WTC11 (cell line): Measurements from ENCODE around the gene ODAD4.

Experiments
- CREM ChIP-seq: sonication (generic); formaldehyde crosslinking; IDR thresholded peaks from 2 replicates; pipeline ENCODE4 v1.8.1; 2022; ENCODE audit warnings: mild to moderate bottlenecking, missing genetic modification reagents, moderate library complexity
- FOXJ3 ChIP-seq: sonication (generic); formaldehyde crosslinking; IDR thresholded peaks from 2 replicates; pipeline ENCODE4 v1.9.0; 2021; ENCODE audit warnings: missing genetic modification reagents, mild to moderate bottlenecking, borderline replicate concordance
- FOXK1 ChIP-seq: sonication (generic); formaldehyde crosslinking; IDR thresholded peaks from 2 replicates; pipeline ENCODE4 v1.8.0; 2022; ENCODE audit warnings: mild to moderate bottlenecking, moderate library complexity, missing genetic modification reagents
- HMGXB4 ChIP-seq: sonication (generic); formaldehyde crosslinking; IDR thresholded peaks from 2 replicates; pipeline ENCODE4 v1.8.1; 2023; ENCODE audit warnings: mild to moderate bottlenecking, moderate library complexity, missing genetic modification reagents
- ZNF219 ChIP-seq: sonication (generic); formaldehyde crosslinking; IDR thresholded peaks from 2 replicates; pipeline ENCODE4 v1.8.0; 2023; ENCODE audit warnings: missing genetic modification reagents, mild to moderate bottlenecking, borderline replicate concordance
- ZNF532 ChIP-seq: fragments of 250-450 bp; sonication (Bioruptor Pico); IDR thresholded peaks from 2 replicates; pipeline ENCODE4 v1.9.0; 2021; ENCODE audit warnings: mild to moderate bottlenecking, borderline replicate concordance
- TF ChIP-seq, protein P1 (sequence below): fragments of 200-600 bp; IDR thresholded peaks from 2 replicates; pipeline ENCODE4 v1.8.0; 2022; ENCODE audit warnings: antibody characterized with exemption
- TF ChIP-seq, protein P2 (sequence below): sonication (generic); formaldehyde crosslinking; IDR thresholded peaks from 2 replicates; pipeline ENCODE4 v1.8.0; 2022; ENCODE audit warnings: mild to moderate bottlenecking, missing genetic modification reagents
- TF ChIP-seq, protein P3 (sequence below): sonication (generic); formaldehyde crosslinking; IDR thresholded peaks from 2 replicates; pipeline ENCODE4 v1.8.1; 2023; ENCODE audit warnings: mild to moderate bottlenecking, missing genetic modification reagents
- TF ChIP-seq, protein P4 (sequence below): sonication (generic); formaldehyde crosslinking; IDR thresholded peaks from 2 replicates; pipeline ENCODE4 v1.8.1; 2022; ENCODE audit warnings: low read depth, missing genetic modification reagents, borderline replicate concordance

GRCh38 chr17:42001729-42002128 is 71.3 kb downstream of the ODAD4 start:
- TF ChIP-seq, protein P1, sequence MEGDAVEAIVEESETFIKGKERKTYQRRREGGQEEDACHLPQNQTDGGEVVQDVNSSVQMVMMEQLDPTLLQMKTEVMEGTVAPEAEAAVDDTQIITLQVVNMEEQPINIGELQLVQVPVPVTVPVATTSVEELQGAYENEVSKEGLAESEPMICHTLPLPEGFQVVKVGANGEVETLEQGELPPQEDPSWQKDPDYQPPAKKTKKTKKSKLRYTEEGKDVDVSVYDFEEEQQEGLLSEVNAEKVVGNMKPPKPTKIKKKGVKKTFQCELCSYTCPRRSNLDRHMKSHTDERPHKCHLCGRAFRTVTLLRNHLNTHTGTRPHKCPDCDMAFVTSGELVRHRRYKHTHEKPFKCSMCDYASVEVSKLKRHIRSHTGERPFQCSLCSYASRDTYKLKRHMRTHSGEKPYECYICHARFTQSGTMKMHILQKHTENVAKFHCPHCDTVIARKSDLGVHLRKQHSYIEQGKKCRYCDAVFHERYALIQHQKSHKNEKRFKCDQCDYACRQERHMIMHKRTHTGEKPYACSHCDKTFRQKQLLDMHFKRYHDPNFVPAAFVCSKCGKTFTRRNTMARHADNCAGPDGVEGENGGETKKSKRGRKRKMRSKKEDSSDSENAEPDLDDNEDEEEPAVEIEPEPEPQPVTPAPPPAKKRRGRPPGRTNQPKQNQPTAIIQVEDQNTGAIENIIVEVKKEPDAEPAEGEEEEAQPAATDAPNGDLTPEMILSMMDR: no peak
- TF ChIP-seq, protein P2, sequence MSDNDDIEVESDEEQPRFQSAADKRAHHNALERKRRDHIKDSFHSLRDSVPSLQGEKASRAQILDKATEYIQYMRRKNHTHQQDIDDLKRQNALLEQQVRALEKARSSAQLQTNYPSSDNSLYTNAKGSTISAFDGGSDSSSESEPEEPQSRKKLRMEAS (CRISPR knock-in tag): no peak
- TF ChIP-seq HMGXB4 (no peak), FOXJ3 (CRISPR knock-in tag) (no peak), ZNF532 (CRISPR knock-in tag) (no peak), FOXK1 (CRISPR knock-in tag) (no peak), ZNF219 (no peak), CREM (no peak)
- TF ChIP-seq, protein P3, sequence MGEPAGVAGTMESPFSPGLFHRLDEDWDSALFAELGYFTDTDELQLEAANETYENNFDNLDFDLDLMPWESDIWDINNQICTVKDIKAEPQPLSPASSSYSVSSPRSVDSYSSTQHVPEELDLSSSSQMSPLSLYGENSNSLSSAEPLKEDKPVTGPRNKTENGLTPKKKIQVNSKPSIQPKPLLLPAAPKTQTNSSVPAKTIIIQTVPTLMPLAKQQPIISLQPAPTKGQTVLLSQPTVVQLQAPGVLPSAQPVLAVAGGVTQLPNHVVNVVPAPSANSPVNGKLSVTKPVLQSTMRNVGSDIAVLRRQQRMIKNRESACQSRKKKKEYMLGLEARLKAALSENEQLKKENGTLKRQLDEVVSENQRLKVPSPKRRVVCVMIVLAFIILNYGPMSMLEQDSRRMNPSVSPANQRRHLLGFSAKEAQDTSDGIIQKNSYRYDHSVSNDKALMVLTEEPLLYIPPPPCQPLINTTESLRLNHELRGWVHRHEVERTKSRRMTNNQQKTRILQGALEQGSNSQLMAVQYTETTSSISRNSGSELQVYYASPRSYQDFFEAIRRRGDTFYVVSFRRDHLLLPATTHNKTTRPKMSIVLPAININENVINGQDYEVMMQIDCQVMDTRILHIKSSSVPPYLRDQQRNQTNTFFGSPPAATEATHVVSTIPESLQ: no peak
- TF ChIP-seq, protein P4, sequence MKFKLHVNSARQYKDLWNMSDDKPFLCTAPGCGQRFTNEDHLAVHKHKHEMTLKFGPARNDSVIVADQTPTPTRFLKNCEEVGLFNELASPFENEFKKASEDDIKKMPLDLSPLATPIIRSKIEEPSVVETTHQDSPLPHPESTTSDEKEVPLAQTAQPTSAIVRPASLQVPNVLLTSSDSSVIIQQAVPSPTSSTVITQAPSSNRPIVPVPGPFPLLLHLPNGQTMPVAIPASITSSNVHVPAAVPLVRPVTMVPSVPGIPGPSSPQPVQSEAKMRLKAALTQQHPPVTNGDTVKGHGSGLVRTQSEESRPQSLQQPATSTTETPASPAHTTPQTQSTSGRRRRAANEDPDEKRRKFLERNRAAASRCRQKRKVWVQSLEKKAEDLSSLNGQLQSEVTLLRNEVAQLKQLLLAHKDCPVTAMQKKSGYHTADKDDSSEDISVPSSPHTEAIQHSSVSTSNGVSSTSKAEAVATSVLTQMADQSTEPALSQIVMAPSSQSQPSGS: no peak
